ENCODE results near the gene CLDN3.

GRCh38 chr7:73723813-73724212 is 46.3 kb downstream of the CLDN3 start:
- no peak for TF ChIP-seq CTCF (IDR thresholded peaks at IDR 0.05)
- TF ChIP-seq ZFX (IDR thresholded peaks at IDR 0.05; ENCODE audit: borderline replicate concordance), result no peak

Data from 22Rv1 (cell line).